ENCODE measurements around the gene TANC2.

DNA sequence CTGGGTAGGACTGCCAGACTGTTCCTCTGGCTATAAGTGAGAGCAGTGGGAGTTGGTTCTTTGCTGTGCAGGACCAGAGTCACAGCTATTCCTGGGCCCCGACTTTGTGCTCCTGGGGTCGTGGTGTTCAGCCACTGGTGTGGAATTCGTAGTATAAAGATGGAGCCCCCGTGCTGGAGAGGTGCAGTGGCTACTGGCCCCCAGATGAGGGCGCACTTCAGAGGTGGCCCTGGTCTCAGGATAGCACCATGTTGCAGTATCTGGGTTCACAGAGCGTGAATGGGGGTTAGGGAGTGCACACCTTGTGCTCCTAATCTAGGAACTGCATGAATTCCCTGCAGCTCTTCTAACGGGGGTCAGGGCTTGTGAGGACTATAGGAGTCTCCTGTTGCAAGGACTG, 21.1 kb downstream of the TANC2 start:
- TF ChIP-seq, protein P1, sequence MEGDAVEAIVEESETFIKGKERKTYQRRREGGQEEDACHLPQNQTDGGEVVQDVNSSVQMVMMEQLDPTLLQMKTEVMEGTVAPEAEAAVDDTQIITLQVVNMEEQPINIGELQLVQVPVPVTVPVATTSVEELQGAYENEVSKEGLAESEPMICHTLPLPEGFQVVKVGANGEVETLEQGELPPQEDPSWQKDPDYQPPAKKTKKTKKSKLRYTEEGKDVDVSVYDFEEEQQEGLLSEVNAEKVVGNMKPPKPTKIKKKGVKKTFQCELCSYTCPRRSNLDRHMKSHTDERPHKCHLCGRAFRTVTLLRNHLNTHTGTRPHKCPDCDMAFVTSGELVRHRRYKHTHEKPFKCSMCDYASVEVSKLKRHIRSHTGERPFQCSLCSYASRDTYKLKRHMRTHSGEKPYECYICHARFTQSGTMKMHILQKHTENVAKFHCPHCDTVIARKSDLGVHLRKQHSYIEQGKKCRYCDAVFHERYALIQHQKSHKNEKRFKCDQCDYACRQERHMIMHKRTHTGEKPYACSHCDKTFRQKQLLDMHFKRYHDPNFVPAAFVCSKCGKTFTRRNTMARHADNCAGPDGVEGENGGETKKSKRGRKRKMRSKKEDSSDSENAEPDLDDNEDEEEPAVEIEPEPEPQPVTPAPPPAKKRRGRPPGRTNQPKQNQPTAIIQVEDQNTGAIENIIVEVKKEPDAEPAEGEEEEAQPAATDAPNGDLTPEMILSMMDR (IDR thresholded peaks at IDR 0.05), result no peak
- TF ChIP-seq POLR2A (IDR thresholded peaks at IDR 0.05), result no peak
